ENCODE results near the gene AP3S1.

DNA sequence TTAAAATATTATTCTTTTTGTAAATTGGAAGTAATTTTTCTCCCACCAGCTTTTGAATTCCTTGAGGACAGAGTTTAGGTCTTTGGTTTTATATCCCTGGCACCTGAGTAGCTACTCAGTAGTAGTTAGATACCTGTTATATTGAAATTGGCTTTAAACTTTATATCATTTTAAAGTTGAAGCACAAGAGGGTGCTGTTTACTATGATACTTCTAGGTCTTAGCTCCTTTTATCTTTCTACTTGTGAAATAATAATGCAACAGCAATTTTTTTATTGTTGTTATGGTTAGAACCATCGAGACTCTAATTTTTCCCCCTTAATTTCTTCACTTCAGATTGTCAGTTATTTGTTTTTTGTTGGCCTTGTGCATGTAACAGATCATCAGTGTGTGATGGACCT, 46.3 kb downstream of the AP3S1 start:
- TF ChIP-seq, protein P1, sequence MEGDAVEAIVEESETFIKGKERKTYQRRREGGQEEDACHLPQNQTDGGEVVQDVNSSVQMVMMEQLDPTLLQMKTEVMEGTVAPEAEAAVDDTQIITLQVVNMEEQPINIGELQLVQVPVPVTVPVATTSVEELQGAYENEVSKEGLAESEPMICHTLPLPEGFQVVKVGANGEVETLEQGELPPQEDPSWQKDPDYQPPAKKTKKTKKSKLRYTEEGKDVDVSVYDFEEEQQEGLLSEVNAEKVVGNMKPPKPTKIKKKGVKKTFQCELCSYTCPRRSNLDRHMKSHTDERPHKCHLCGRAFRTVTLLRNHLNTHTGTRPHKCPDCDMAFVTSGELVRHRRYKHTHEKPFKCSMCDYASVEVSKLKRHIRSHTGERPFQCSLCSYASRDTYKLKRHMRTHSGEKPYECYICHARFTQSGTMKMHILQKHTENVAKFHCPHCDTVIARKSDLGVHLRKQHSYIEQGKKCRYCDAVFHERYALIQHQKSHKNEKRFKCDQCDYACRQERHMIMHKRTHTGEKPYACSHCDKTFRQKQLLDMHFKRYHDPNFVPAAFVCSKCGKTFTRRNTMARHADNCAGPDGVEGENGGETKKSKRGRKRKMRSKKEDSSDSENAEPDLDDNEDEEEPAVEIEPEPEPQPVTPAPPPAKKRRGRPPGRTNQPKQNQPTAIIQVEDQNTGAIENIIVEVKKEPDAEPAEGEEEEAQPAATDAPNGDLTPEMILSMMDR (IDR thresholded peaks at IDR 0.05) = peak in 4 of 7 experiments; percentile 28 to 37 (median 32)
- no peak for TF ChIP-seq POLR2A (IDR thresholded peaks at IDR 0.05)
